Right lobe of liver (tissue), 4 donors: ENCODE data around the gene ORC5.

Experiments
- CTCF ChIP-seq, 4 donors: fragments of 200-600 bp in 3 of 4; fragments of 450-650 bp in 1 of 4; IDR thresholded peaks; one replicate each; pipeline versions ENCODE4 v1.5.1 to v1.8.0; 2016 to 2022; ENCODE audit warnings: antibody characterized with exemption in 4 of 4, mild to moderate bottlenecking in 2 of 4
- POLR2A ChIP-seq: fragments of 450-650 bp; IDR thresholded peaks from one replicate; pipeline ENCODE4 v1.6.1; 2017; ENCODE audit warnings: antibody characterized with exemption, mild to moderate bottlenecking
- donor health status: DM: no; HTN: no; CAD: no.
- donor health status: DM: no; HTN: no; CAD: no.
- donor health status: DM: no; HTN: yes; CAD: no.

GRCh38 chr7:104124893-104125477 is 82.8 kb downstream of the ORC5 start:
- TF ChIP-seq POLR2A, result no peak
- TF ChIP-seq CTCF (IDR thresholded peaks at IDR 0.05), result no peak
